Panc1 (cell line): Measurements from ENCODE around the gene OR51D1. TPM values are rescaled to one million over a fixed set of nuclear protein-coding genes. Genes with fewer than 3 reads are reported as not detected.

Experiments
- ATAC-seq: fragments of 200-7000 bp; cut with Tn5 transposase; 2 replicates; pipeline ENCODE4 v1.9.1; 2020; ENCODE audit warnings: mild to moderate bottlenecking, moderate library complexity
- BruUV-seq: library from RNA; stranded (reverse); fragments of 400-500 nt; replicated peaks from 2 replicates; lab custom pipeline; 2021; lab: Mats Ljungman, UMichigan
- CTCF ChIA-PET: fragments of 300-600 bp; sonication (Branson Sonifier 250); formaldehyde crosslinking; loops from one replicate; lab custom pipeline; 2022; ENCODE audit warnings: antibody characterized with exemption; lab: Charles Lee
- POLR2A ChIA-PET: fragments of 300-600 bp; sonication (Branson Sonifier 250); formaldehyde crosslinking; loops from one replicate; lab custom pipeline; 2022; ENCODE audit warnings: antibody characterized with exemption; lab: Charles Lee
- DNase-seq: peaks from one replicate; pipeline ENCODE4 v3.0.0-alpha.2; 2010; ENCODE audit warnings: low read depth, low spot score
- H3K27ac ChIP-seq: 2 replicates; pipeline ENCODE4 v1.5.1; 2011; ENCODE audit warnings: mild to moderate bottlenecking, low read length, inconsistent platforms
- H3K27me3 ChIP-seq: fragments of 200-500 bp; sonication (Bioruptor generic); 2 replicates; pipeline ENCODE4 v1.6.0; 2014; ENCODE audit warnings: low read length, inconsistent platforms; ENCODE audit not compliant: control insufficient read depth, insufficient read depth
- H3K36me3 ChIP-seq: fragments of 200-500 bp; sonication (Bioruptor generic); 2 replicates; pipeline ENCODE4 v1.5.1; 2014; ENCODE audit warnings: inconsistent platforms, mild to moderate bottlenecking, low read length, moderate library complexity; ENCODE audit not compliant: control insufficient read depth, insufficient read depth
- H3K4me1 ChIP-seq: 2 replicates; pipeline ENCODE4 v1.5.1; 2011; ENCODE audit warnings: inconsistent platforms, mild to moderate bottlenecking, low read length, moderate library complexity; ENCODE audit not compliant: control insufficient read depth, insufficient read depth
- H3K4me3 ChIP-seq, 2 experiments: 2 replicates each; pipeline ENCODE4 v1.5.1; 2011 to 2012; ENCODE audit warnings: low read depth in 2 of 2, low read length in 2 of 2, mild to moderate bottlenecking in 2 of 2, inconsistent platforms in 1 of 2, moderate library complexity in 1 of 2
- H3K9me3 ChIP-seq: fragments of 200-500 bp; sonication (Bioruptor generic); 2 replicates; pipeline ENCODE4 v1.5.1; 2014; ENCODE audit warnings: low read depth, mild to moderate bottlenecking, inconsistent platforms, low read length, moderate library complexity; ENCODE audit not compliant: control insufficient read depth, insufficient read depth
- CTCF ChIP-seq: fragments of 450-650 bp; IDR thresholded peaks from 2 replicates; pipeline ENCODE4 v1.5.1; 2017; ENCODE audit warnings: mild to moderate bottlenecking
- POLR2AphosphoS5 ChIP-seq: IDR thresholded peaks from 2 replicates; pipeline ENCODE4 v1.6.1; 2012; ENCODE audit warnings: mild to moderate bottlenecking, low read depth, low read length, moderate library complexity
- SIN3A ChIP-seq: IDR thresholded peaks from 2 replicates; pipeline ENCODE4 v1.6.1; 2012; ENCODE audit warnings: low read depth, mild to moderate bottlenecking, low read length, moderate library complexity, borderline replicate concordance; ENCODE audit not compliant: insufficient read depth
- TCF7L2 ChIP-seq: IDR thresholded peaks from 2 replicates; pipeline ENCODE4 v1.6.1; 2011; ENCODE audit warnings: mild to moderate bottlenecking, low read depth, low read length, inconsistent platforms
- in situ Hi-C: cut with HindIII; loops from 2 replicates; pipeline ENCODE4 v1.10.0; 2016; ENCODE audit warnings: low sequenced_read_pairs, low pct_unique_long_range_greater_than_20kb
- intact Hi-C: fragments of 100-400 bp; cut with micrococcal nuclease; formaldehyde crosslinking; loops from one replicate; pipeline ENCODE4 v1.10.0; 2022; ENCODE audit not compliant: unreplicated experiment
- total RNA-seq: library from RNA; stranded (reverse); gene quantifications from one replicate; pipeline ENCODE4 v1.2.1, GENCODE V29; 2021; ENCODE audit not compliant: unreplicated experiment
- TF ChIP-seq, protein P1 (sequence below), 2 experiments: IDR thresholded peaks; 2 replicates each; pipeline ENCODE4 v1.6.1; 2011 to 2012; ENCODE audit warnings: low read depth in 2 of 2, control low read depth in 1 of 2, low read length in 1 of 2, mild to moderate bottlenecking in 1 of 2, moderate library complexity in 1 of 2; ENCODE audit not compliant: insufficient read depth in 1 of 2

Gene OR51D1
- total RNA-seq, 1 experiment from 2014 or later = not detected

- Histone ChIP-seq H3K4me1 (no peaks in the 10 kb centered on the region), H3K4me3 (no peak overlapping the region), H3K27me3 (no peaks in the 10 kb centered on the region), H3K9me3 (no peaks in the 10 kb centered on the region), H3K27ac (no peak overlapping the region), H3K36me3 (no peaks in the 10 kb centered on the region)
- in situ Hi-C loops (no loop called here), intact Hi-C loops (no loop called here)
- ChIA-PET CTCF (no interaction called here), POLR2A (no interaction called here)
- DNase-seq (no peak), ATAC-seq (no peak)
- TF ChIP-seq SIN3A (no peak), TCF7L2 (no peak), CTCF (no peak), POLR2AphosphoS5 (no peak)
- TF ChIP-seq, protein P1, sequence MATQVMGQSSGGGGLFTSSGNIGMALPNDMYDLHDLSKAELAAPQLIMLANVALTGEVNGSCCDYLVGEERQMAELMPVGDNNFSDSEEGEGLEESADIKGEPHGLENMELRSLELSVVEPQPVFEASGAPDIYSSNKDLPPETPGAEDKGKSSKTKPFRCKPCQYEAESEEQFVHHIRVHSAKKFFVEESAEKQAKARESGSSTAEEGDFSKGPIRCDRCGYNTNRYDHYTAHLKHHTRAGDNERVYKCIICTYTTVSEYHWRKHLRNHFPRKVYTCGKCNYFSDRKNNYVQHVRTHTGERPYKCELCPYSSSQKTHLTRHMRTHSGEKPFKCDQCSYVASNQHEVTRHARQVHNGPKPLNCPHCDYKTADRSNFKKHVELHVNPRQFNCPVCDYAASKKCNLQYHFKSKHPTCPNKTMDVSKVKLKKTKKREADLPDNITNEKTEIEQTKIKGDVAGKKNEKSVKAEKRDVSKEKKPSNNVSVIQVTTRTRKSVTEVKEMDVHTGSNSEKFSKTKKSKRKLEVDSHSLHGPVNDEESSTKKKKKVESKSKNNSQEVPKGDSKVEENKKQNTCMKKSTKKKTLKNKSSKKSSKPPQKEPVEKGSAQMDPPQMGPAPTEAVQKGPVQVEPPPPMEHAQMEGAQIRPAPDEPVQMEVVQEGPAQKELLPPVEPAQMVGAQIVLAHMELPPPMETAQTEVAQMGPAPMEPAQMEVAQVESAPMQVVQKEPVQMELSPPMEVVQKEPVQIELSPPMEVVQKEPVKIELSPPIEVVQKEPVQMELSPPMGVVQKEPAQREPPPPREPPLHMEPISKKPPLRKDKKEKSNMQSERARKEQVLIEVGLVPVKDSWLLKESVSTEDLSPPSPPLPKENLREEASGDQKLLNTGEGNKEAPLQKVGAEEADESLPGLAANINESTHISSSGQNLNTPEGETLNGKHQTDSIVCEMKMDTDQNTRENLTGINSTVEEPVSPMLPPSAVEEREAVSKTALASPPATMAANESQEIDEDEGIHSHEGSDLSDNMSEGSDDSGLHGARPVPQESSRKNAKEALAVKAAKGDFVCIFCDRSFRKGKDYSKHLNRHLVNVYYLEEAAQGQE (IDR thresholded peaks at IDR 0.05; ENCODE audit: insufficient read depth in 1 of 2, low read depth in 2 of 2, low read length in 1 of 2) = no peak
- no TSS peak for BruUV-seq
Measured at GRCh38 chr11:4680341-4680740, 43.1 kb downstream of the OR51D1 start.

DNA sequence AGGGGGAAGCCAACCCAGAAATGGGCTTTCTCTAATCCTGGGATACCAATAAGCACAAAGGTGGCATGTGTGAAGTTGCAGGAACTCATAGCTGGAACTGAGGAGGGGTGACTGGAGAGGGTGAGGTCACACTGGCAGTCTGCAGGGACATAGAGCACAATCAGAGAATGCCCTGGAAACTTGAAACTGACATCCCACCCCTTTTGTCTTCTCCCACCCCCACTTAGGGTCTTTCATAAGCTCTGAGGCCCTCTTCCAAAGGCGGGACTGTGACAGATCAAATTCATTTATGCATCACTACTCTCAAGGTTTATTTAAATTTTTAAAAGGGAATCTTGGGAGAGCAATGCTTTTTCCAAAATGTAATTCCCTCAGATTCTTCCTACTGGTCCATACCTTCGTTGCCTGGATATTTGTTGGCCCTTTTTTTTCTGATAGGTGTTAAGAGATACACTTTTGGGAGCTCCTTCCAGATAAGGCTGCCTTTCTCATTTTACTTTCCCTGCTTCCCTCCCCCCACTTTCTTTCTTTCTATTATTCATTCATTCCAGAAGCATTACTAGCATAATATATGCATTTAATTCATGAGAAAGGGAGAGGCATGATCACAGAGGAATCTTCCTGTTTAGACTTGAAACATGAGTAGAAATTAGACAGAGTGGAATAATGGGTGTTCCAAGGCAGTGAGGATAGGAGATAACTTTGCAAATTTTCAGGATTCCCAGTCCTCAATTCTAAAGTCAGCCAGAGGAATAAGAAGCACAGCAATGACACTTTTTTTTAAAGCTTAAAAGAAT, 45.5 kb downstream of the OR51D1 start:
- H3K27ac ChIP-seq = no peak overlapping the region
- TF ChIP-seq CTCF = no peak
- TF ChIP-seq, protein P1 (IDR thresholded peaks at IDR 0.05; ENCODE audit: insufficient read depth in 1 of 2, low read depth in 2 of 2, low read length in 1 of 2) = no peak
- CTCF ChIA-PET = no interaction called here
- in situ Hi-C loops (no loop called here), intact Hi-C loops (no loop called here)
- no peaks in the 10 kb centered on the region for H3K4me1 ChIP-seq
- H3K4me3 ChIP-seq = no peak overlapping the region
- no peaks in the 10 kb centered on the region for H3K9me3 ChIP-seq
- DNase-seq (no peak), ATAC-seq (no peak)
- H3K36me3 ChIP-seq = no peaks in the 10 kb centered on the region
- no TSS peak for BruUV-seq
- H3K27me3 ChIP-seq = no peaks in the 10 kb centered on the region
- POLR2A ChIA-PET = no interaction called here
